Measurements from ENCODE around the gene UCK2. TPM values are rescaled to one million over a fixed set of nuclear protein-coding genes. Genes with fewer than 3 reads are reported as not detected.

The UCK2 gene
- total and polyA plus RNA-seq, 9 of the 15 experiments (the other 6 are each of a cell fraction or from before 2014, with no cell fraction given) = 71.6 to 145 (median 95.8) TPM

- ChIA-PET POLR2A (interaction anchor here (0.6 to 1.4 kb wide), 5 partner anchors 8 to 332 kb away, joined by 3 to 4 read pairs (median 3); partner anchors contain the start of gene TMCO1), CTCF (ENCODE audit: low intra/inter-chr PET ratio) (interaction anchor here (0.6 kb wide), 1 partner anchor 86 kb away, joined by 3 read pairs; no protein-coding TSS in a partner anchor)
- TF ChIP-seq NFE2 (IDR thresholded peaks at IDR 0.05; ENCODE audit: low read depth) (peak; percentile 30; the same call in 1 of the 2 replicates), GTF2B (IDR thresholded peaks at IDR 0.05; ENCODE audit: extremely low read depth, insufficient read length) (no peak)
- Histone ChIP-seq H3K27ac (ENCODE audit: extremely low read depth, low read depth, low read length) (no peak overlapping the region), H2AFZ (ENCODE audit: low read depth, low read length) (no peak overlapping the region), H3K27me3 (ENCODE audit: control insufficient read depth in 2 of 2, insufficient read depth in 2 of 2, low read length in 2 of 2) (no peaks in the 10 kb centered on the region; a peak in 1 of 5 replicates), H3K9me3 (replicated peaks; ENCODE audit: control insufficient read depth, insufficient read depth, low read depth, low read length) (no peaks in the 10 kb centered on the region), H3K79me2 (ENCODE audit: control insufficient read depth, insufficient read depth, low read length) (peaks cover 18% of the 10 kb centered on the region), H3K4me2 (ENCODE audit: insufficient read depth, low read length) (no peak overlapping the region), H3K36me3 (ENCODE audit: control insufficient read depth, insufficient read depth, low read length) (no peaks in the 10 kb centered on the region), H4K20me1 (replicated peaks; ENCODE audit: control insufficient read depth, insufficient read depth, low read length) (no peaks in the 10 kb centered on the region), H3K4me3 (no peak overlapping the region), H3K4me1 (replicated peaks in 1 of 2; ENCODE audit: control insufficient read depth in 2 of 2, insufficient read depth in 2 of 2, low read length in 2 of 2) (peaks cover 2 to 9% of the 10 kb centered on the region in 2 experiments; a peak in 3 of 5 replicates), H3K9ac (ENCODE audit: insufficient read depth in 1 of 2, low read depth in 2 of 2, low read length in 2 of 2) (no peak overlapping the region), H3K9me1 (ENCODE audit: control insufficient read depth, insufficient read depth, low read length) (no peaks in the 10 kb centered on the region)
- WGBS (ENCODE audit: insufficient coverage, low coverage, missing lambda C conversion rate) = 15% methylated on average over 1 of the region's 1 CpG
- no peak for DNase-seq (ENCODE audit: extremely low read depth in 1 of 4, low spot score in 3 of 4)
- intact Hi-C loops (cut with micrococcal nuclease) = no loop called here
- in situ Hi-C loops (cut with MboI) = no loop called here
- no peak for FAIRE-seq
- ATAC-seq = no peak
- no TSS peak for BruUV-seq (replicated peaks)
Observed at GRCh38 chr1:165824269-165824643, 3.2 kb upstream of the UCK2 start.

DNA sequence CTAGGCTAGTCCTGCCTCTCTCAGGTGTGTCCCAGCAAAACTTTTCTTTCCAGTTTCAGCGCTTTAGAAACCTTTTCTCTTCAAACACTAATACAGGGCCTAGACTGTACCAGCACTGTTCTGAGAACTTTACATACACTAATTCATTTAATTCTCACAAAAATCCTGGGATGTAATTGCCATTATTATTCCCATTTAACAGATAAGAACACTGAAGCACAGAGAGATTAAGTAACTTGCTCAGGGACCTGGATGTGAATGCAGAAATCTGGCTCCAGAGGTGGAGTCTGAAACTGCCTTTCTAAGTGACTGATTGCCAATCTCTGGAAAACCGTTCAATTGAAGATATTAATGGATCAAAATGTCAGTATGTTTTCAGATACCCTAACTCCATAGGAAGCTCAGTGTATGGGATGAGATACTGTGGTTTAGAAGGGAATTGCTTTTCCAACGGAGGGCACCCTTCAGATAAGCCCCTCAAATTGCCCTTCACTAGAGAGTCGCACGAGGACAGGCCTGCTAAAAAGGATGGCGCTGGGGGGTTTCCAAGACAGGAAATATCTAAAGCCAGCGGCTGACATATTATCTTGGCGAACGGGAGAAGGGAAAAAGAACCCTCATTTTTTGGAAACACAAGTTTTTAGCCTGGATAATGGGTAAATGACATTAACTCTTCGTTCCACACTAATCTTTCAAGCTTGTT lies 698 bp upstream of the UCK2 start:
- WGBS (ENCODE audit: insufficient coverage, low coverage, missing lambda C conversion rate) = 42% methylated on average over 10 of the region's 10 CpGs
- Histone ChIP-seq H3K9me3 (replicated peaks; ENCODE audit: control insufficient read depth, insufficient read depth, low read depth, low read length) (no peaks in the 10 kb centered on the region), H3K4me3 (no peak overlapping the region), H3K79me2 (ENCODE audit: control insufficient read depth, insufficient read depth, low read length) (peaks cover 43% of the 10 kb centered on the region), H3K9ac (ENCODE audit: insufficient read depth in 1 of 2, low read depth in 2 of 2, low read length in 2 of 2) (no peak overlapping the region), H3K4me1 (replicated peaks in 1 of 2; ENCODE audit: control insufficient read depth in 2 of 2, insufficient read depth in 2 of 2, low read length in 2 of 2) (peaks cover 2 to 14% of the 10 kb centered on the region in 2 experiments; a peak in 4 of 5 replicates), H2AFZ (ENCODE audit: low read depth, low read length) (peak overlapping the region; percentile 32), H3K36me3 (ENCODE audit: control insufficient read depth, insufficient read depth, low read length) (peaks cover 6% of the 10 kb centered on the region; the same call in 1 of the 3 replicates), H3K9me1 (ENCODE audit: control insufficient read depth, insufficient read depth, low read length) (no peaks in the 10 kb centered on the region), H3K4me2 (ENCODE audit: insufficient read depth, low read length) (0 out of 2 replicates have a peak overlapping the region, but pooled peaks have one; percentile 23), H4K20me1 (replicated peaks; ENCODE audit: control insufficient read depth, insufficient read depth, low read length) (no peaks in the 10 kb centered on the region), H3K27ac (ENCODE audit: extremely low read depth, low read depth, low read length) (no peak overlapping the region), H3K27me3 (ENCODE audit: control insufficient read depth in 2 of 2, insufficient read depth in 2 of 2, low read length in 2 of 2) (no peaks in the 10 kb centered on the region; a peak in 1 of 5 replicates)
- DNase-seq (ENCODE audit: extremely low read depth in 1 of 4, low spot score in 3 of 4) (no peak), FAIRE-seq (no peak), ATAC-seq (no peak)
- in situ Hi-C loops (cut with MboI) = no loop called here
- intact Hi-C loops (cut with micrococcal nuclease) = loop anchor here (5.0 kb wide), 1 partner anchor 109 kb away; no protein-coding TSS in a partner anchor
- CTCF ChIA-PET (ENCODE audit: low intra/inter-chr PET ratio) = interaction anchor here (1.0 kb wide), 1 partner anchor 58 kb away, joined by 5 read pairs; the partner anchor contains the start of gene TMCO1
- POLR2A ChIA-PET = interaction anchor here (1.7 to 5.9 kb wide), 3 partner anchors 8 to 57 kb away, joined by 3 to 48 read pairs (median 27); partner anchors contain the start of gene TMCO1
- TSS peak; percentile 52 for BruUV-seq (replicated peaks)
- TF ChIP-seq, protein P1, sequence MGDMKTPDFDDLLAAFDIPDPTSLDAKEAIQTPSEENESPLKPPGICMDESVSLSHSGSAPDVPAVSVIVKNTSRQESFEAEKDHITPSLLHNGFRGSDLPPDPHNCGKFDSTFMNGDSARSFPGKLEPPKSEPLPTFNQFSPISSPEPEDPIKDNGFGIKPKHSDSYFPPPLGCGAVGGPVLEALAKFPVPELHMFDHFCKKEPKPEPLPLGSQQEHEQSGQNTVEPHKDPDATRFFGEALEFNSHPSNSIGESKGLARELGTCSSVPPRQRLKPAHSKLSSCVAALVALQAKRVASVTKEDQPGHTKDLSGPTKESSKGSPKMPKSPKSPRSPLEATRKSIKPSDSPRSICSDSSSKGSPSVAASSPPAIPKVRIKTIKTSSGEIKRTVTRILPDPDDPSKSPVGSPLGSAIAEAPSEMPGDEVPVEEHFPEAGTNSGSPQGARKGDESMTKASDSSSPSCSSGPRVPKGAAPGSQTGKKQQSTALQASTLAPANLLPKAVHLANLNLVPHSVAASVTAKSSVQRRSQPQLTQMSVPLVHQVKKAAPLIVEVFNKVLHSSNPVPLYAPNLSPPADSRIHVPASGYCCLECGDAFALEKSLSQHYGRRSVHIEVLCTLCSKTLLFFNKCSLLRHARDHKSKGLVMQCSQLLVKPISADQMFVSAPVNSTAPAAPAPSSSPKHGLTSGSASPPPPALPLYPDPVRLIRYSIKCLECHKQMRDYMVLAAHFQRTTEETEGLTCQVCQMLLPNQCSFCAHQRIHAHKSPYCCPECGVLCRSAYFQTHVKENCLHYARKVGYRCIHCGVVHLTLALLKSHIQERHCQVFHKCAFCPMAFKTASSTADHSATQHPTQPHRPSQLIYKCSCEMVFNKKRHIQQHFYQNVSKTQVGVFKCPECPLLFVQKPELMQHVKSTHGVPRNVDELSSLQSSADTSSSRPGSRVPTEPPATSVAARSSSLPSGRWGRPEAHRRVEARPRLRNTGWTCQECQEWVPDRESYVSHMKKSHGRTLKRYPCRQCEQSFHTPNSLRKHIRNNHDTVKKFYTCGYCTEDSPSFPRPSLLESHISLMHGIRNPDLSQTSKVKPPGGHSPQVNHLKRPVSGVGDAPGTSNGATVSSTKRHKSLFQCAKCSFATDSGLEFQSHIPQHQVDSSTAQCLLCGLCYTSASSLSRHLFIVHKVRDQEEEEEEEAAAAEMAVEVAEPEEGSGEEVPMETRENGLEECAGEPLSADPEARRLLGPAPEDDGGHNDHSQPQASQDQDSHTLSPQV (IDR thresholded peaks at IDR 0.05) = no peak
- TF ChIP-seq KDM1A (IDR thresholded peaks at IDR 0.05) (peak in 1 of 2 experiments; percentile 26; a peak in 1 of 4 replicates), JUN (IDR thresholded peaks at IDR 0.05; ENCODE audit: borderline replicate concordance, low read depth, low read length) (no peak), JUN (CRISPR knock-in tag; IDR thresholded peaks at IDR 0.05; ENCODE audit: borderline replicate concordance) (0 out of 2 replicates have a peak, but pooled peaks have one; percentile 31)

All from K562 (cell line).